DND-41 (cell line): Measurements from ENCODE around the gene VCPKMT.

ENCODE experiments used
- CTCF ChIP-seq: IDR thresholded peaks from 2 replicates; pipeline ENCODE4 v1.5.1; 2012; ENCODE audit warnings: borderline replicate concordance, low read length, moderate library complexity, mild to moderate bottlenecking; ENCODE audit not compliant: poor library complexity, severe bottlenecking; ENCODE audit errors: extremely low read depth
- EZH2 ChIP-seq: IDR thresholded peaks from 3 replicates; pipeline ENCODE4 v1.6.1; 2012; ENCODE audit warnings: borderline replicate concordance, low read depth, mild to moderate bottlenecking, moderate library complexity, low read length, inconsistent platforms; ENCODE audit not compliant: severe bottlenecking

GRCh38 chr14:50061664-50062437 is 54.5 kb downstream of the VCPKMT start:
- no peak for TF ChIP-seq EZH2
- peak; percentile 26 for TF ChIP-seq CTCF
